ENCODE measurements around the gene IL13.
A peak's percentile ranks its signal among the peaks of the same experiment; 100 is the strongest.

Gene IL13

DNA sequence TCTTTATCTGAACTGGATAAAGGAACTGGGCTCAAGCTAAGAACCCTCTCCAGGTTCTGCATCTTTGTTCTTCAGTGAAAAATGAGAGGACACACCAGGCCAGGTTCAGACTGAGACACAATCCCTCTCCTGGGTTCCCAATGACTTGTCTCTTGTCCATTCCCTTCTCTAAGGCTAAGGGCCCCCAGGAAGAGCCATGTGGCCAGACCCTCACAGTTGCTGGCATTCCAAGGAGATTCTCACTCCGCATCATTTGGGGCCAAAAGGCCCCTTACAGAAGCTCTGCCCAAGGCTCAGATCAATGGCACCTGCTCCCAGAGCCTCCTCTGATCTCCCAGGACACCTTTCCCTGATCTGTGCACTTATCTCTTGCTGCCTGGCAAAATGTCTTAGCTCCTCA is 20.8 kb downstream of the IL13 start:
- no peak overlapping the region for H4K8ac ChIP-seq (ENCODE audit: low read depth, low read length)
- H3K9me3 ChIP-seq (ENCODE audit: insufficient read depth, low read depth, low read length), result no peaks in the 10 kb centered on the region
- no CpG with 5 or more reads among the region's 1 CpG for WGBS (ENCODE audit: extremely low coverage, insufficient coverage, insufficient read length)

DNA sequence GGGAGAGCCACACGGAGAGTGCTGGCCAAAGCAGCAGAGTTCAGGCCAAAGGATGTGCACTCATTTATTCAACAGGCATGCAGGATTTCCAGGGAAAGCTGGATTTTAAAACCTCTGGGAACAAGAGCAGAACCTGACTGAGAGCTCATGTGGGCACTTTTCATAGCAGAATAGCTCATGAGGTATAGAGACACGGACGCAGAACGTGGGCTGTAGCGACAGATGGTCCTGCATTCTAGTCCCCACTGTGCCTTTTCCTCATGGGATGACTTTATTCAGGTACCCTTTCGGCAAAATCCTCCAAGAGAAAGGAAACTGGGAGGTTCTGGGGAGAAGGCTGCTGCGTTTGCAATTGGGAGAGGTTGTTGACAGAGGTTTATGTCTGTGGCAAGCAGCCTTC is 21.2 kb downstream of the IL13 start:
- no peak for DNase-seq
- no peaks in the 10 kb centered on the region for H3K36me3 ChIP-seq (ENCODE audit: control insufficient read depth in 1 of 2, insufficient read depth in 2 of 2, low read length in 2 of 2)
- no peak overlapping the region for H2BK5ac ChIP-seq (ENCODE audit: low read depth, low read length, poor library complexity)
- H3K9me3 ChIP-seq (ENCODE audit: insufficient read depth, low read depth, low read length), result no peaks in the 10 kb centered on the region
- no peaks in the 10 kb centered on the region for H3K79me1 ChIP-seq (ENCODE audit: low read length)
- H3K9ac ChIP-seq (ENCODE audit: low read length), result no peak overlapping the region
- no peak overlapping the region for H3K18ac ChIP-seq (ENCODE audit: low read length)
- no peaks in the 10 kb centered on the region for H3K4me1 ChIP-seq (ENCODE audit: control insufficient read depth in 1 of 2, insufficient read depth in 2 of 2, low read length in 2 of 2)
- H4K12ac ChIP-seq (ENCODE audit: low read depth, low read length), result no peak overlapping the region
- H3K27me3 ChIP-seq (ENCODE audit: insufficient read depth, low read length), result no peaks in the 10 kb centered on the region
- H4K91ac ChIP-seq (ENCODE audit: low read depth, low read length), result no peak overlapping the region
- no peak overlapping the region for H2BK120ac ChIP-seq (ENCODE audit: insufficient read depth, low read length, poor library complexity)
- H3K79me2 ChIP-seq (ENCODE audit: control insufficient read depth, insufficient read depth, low read length, poor library complexity), result no peaks in the 10 kb centered on the region
- no peak overlapping the region for H2AFZ ChIP-seq (ENCODE audit: insufficient read depth, low read length, poor library complexity)
- H2AK5ac ChIP-seq (ENCODE audit: low read length), result no peak overlapping the region
- H2BK12ac ChIP-seq (ENCODE audit: low read length), result no peak overlapping the region
- no peak overlapping the region for H4K8ac ChIP-seq (ENCODE audit: low read depth, low read length)
- H3K4me3 ChIP-seq (ENCODE audit: low read depth, low read length), result no peak overlapping the region
- H3K4ac ChIP-seq (ENCODE audit: low read depth, low read length), result no peak overlapping the region
- no peak overlapping the region for H3K4me2 ChIP-seq (ENCODE audit: low read length)
- H3K27ac ChIP-seq (ENCODE audit: low read depth, low read length), result no peak overlapping the region
- no CpG with 5 or more reads among the region's 7 CpGs for WGBS (ENCODE audit: extremely low coverage, insufficient coverage, insufficient read length)
- H3K14ac ChIP-seq (ENCODE audit: low read length), result no peak overlapping the region
- H3K23ac ChIP-seq (ENCODE audit: low read length), result no peak overlapping the region

More for the DNA sequence above, 20.8 kb downstream of the IL13 start:
- Histone ChIP-seq H3K4me3 (ENCODE audit: low read depth, low read length) (no peak overlapping the region), H3K27ac (ENCODE audit: low read depth, low read length) (no peak overlapping the region), H2BK5ac (ENCODE audit: low read depth, low read length, poor library complexity) (no peak overlapping the region), H2AK5ac (ENCODE audit: low read length) (no peak overlapping the region), H3K9ac (ENCODE audit: low read length) (no peak overlapping the region), H3K4ac (ENCODE audit: low read depth, low read length) (no peak overlapping the region), H3K79me1 (ENCODE audit: low read length) (no peaks in the 10 kb centered on the region), H2BK12ac (ENCODE audit: low read length) (no peak overlapping the region), H3K14ac (ENCODE audit: low read length) (no peak overlapping the region), H3K18ac (ENCODE audit: low read length) (no peak overlapping the region), H2BK120ac (ENCODE audit: insufficient read depth, low read length, poor library complexity) (no peak overlapping the region), H4K91ac (ENCODE audit: low read depth, low read length) (no peak overlapping the region), H3K4me1 (ENCODE audit: control insufficient read depth in 1 of 2, insufficient read depth in 2 of 2, low read length in 2 of 2) (no peaks in the 10 kb centered on the region), H3K27me3 (ENCODE audit: insufficient read depth, low read length) (no peaks in the 10 kb centered on the region), H3K79me2 (ENCODE audit: control insufficient read depth, insufficient read depth, low read length, poor library complexity) (no peaks in the 10 kb centered on the region), H2AFZ (ENCODE audit: insufficient read depth, low read length, poor library complexity) (no peak overlapping the region), H4K12ac (ENCODE audit: low read depth, low read length) (no peak overlapping the region), H3K36me3 (ENCODE audit: control insufficient read depth in 1 of 2, insufficient read depth in 2 of 2, low read length in 2 of 2) (no peaks in the 10 kb centered on the region), H3K23ac (ENCODE audit: low read length) (no peak overlapping the region), H3K4me2 (ENCODE audit: low read length) (no peak overlapping the region)
- DNase-seq, result no peak

DNA sequence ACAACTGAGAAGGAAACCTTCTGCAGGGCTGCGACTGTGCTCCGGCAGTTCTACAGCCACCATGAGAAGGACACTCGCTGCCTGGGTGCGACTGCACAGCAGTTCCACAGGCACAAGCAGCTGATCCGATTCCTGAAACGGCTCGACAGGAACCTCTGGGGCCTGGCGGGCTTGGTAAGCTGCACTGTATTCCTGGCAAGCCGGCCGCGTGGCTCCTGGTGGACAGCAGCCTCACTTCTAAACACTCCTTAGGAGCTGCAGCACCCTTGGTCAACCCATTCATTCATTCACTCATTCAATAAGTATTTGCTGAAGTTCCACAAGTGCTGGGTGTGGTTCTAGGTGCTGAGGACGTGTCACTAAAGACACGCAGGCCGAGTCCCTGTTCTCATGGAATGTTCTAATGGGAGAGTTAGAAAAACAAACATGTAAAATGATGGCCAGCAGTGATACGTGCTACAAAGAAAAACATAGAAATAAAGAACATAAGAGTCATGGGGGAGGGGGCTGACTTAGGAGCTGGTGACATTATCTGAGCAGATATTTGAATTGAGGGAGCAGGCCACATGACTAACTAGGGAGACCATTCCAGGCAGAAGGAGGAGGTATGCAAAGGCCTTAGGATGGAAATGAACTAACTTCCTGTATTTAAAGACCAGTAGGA is 21.9 kb downstream of the IL13 start:
- no peaks in the 10 kb centered on the region for H3K4me1 ChIP-seq (ENCODE audit: control insufficient read depth in 1 of 2, insufficient read depth in 2 of 2, low read length in 2 of 2)
- H3K79me2 ChIP-seq (ENCODE audit: control insufficient read depth, insufficient read depth, low read length, poor library complexity), result no peaks in the 10 kb centered on the region
- no peak overlapping the region for H4K91ac ChIP-seq (ENCODE audit: low read depth, low read length)
- H3K27me3 ChIP-seq (ENCODE audit: insufficient read depth, low read length), result no peaks in the 10 kb centered on the region
- H3K79me1 ChIP-seq (ENCODE audit: low read length), result no peaks in the 10 kb centered on the region
- no peak overlapping the region for H2BK5ac ChIP-seq (ENCODE audit: low read depth, low read length, poor library complexity)
- no peak overlapping the region for H3K14ac ChIP-seq (ENCODE audit: low read length)
- no peak overlapping the region for H3K9ac ChIP-seq (ENCODE audit: low read length)
- H2AK5ac ChIP-seq (ENCODE audit: low read length), result no peak overlapping the region
- DNase-seq, result peak; percentile 18 to 60
- no peak overlapping the region for H3K4me2 ChIP-seq (ENCODE audit: low read length)
- H3K36me3 ChIP-seq (ENCODE audit: control insufficient read depth in 1 of 2, insufficient read depth in 2 of 2, low read length in 2 of 2), result no peaks in the 10 kb centered on the region
- no peak overlapping the region for H3K27ac ChIP-seq (ENCODE audit: low read depth, low read length)
- no peak overlapping the region for H3K23ac ChIP-seq (ENCODE audit: low read length)
- H2BK120ac ChIP-seq (ENCODE audit: insufficient read depth, low read length, poor library complexity), result no peak overlapping the region
- no peak overlapping the region for H2AFZ ChIP-seq (ENCODE audit: insufficient read depth, low read length, poor library complexity)
- no peak overlapping the region for H3K18ac ChIP-seq (ENCODE audit: low read length)
- H3K9me3 ChIP-seq (ENCODE audit: insufficient read depth, low read depth, low read length), result no peaks in the 10 kb centered on the region
- H3K4me3 ChIP-seq (ENCODE audit: low read depth, low read length), result no peak overlapping the region
- H3K4ac ChIP-seq (ENCODE audit: low read depth, low read length), result no peak overlapping the region
- no peak overlapping the region for H4K12ac ChIP-seq (ENCODE audit: low read depth, low read length)
- H2BK12ac ChIP-seq (ENCODE audit: low read length), result no peak overlapping the region
- no peak overlapping the region for H4K8ac ChIP-seq (ENCODE audit: low read depth, low read length)
- WGBS (ENCODE audit: extremely low coverage, insufficient coverage, insufficient read length), result no CpG with 5 or more reads among the region's 15 CpGs

DNA sequence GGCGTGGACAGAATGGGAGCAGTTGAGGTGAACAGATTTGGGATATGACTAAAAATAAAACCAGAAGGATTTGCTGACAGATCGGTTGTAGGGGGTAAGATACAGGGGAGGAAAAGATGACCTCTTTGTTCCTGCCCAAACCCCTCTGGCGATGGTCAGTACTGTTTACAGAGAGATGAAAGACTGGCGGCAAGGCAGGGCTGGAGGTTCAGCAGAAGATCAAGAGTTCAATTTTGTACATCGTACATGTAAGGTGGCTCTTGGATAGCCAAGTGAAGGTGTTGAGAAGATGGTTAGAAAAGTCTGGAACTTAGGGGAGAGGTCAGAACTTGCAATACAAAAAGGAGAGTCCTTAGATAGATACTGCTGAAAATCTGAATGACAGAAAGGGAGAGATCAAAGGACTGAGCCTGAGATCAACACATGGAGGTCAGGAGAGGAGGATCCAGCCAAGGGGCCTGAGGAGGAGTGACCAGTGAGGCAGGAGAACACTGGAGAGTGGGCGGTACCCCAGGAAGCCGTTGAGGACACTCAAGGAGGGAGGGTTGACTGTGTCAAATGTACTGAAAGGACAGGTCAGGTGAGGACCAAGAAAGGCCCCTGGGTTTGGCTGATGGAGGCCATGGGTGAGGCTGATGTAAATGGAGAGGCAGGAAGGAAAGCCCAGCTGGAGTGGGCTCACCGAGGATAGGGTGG is 23.0 kb downstream of the IL13 start:
- no peaks in the 10 kb centered on the region for H3K79me1 ChIP-seq (ENCODE audit: low read length)
- no peak overlapping the region for H3K4ac ChIP-seq (ENCODE audit: low read depth, low read length)
- H2AFZ ChIP-seq (ENCODE audit: insufficient read depth, low read length, poor library complexity), result no peak overlapping the region
- H3K14ac ChIP-seq (ENCODE audit: low read length), result no peak overlapping the region
- no peak overlapping the region for H4K8ac ChIP-seq (ENCODE audit: low read depth, low read length)
- H3K27ac ChIP-seq (ENCODE audit: low read depth, low read length), result no peak overlapping the region
- H3K27me3 ChIP-seq (ENCODE audit: insufficient read depth, low read length), result no peaks in the 10 kb centered on the region
- no peak overlapping the region for H2BK5ac ChIP-seq (ENCODE audit: low read depth, low read length, poor library complexity)
- no peak overlapping the region for H3K9ac ChIP-seq (ENCODE audit: low read length)
- no peak overlapping the region for H2BK120ac ChIP-seq (ENCODE audit: insufficient read depth, low read length, poor library complexity)
- no peaks in the 10 kb centered on the region for H3K79me2 ChIP-seq (ENCODE audit: control insufficient read depth, insufficient read depth, low read length, poor library complexity)
- no peak overlapping the region for H3K23ac ChIP-seq (ENCODE audit: low read length)
- no peak overlapping the region for H4K12ac ChIP-seq (ENCODE audit: low read depth, low read length)
- no peak overlapping the region for H2BK12ac ChIP-seq (ENCODE audit: low read length)
- no peak for DNase-seq
- H3K4me3 ChIP-seq (ENCODE audit: low read depth, low read length), result no peak overlapping the region
- H3K36me3 ChIP-seq (ENCODE audit: control insufficient read depth in 1 of 2, insufficient read depth in 2 of 2, low read length in 2 of 2), result no peaks in the 10 kb centered on the region
- no peaks in the 10 kb centered on the region for H3K4me1 ChIP-seq (ENCODE audit: control insufficient read depth in 1 of 2, insufficient read depth in 2 of 2, low read length in 2 of 2)
- H2AK5ac ChIP-seq (ENCODE audit: low read length), result no peak overlapping the region
- H4K91ac ChIP-seq (ENCODE audit: low read depth, low read length), result no peak overlapping the region
- H3K4me2 ChIP-seq (ENCODE audit: low read length), result no peak overlapping the region
- no CpG with 5 or more reads among the region's 8 CpGs for WGBS (ENCODE audit: extremely low coverage, insufficient coverage, insufficient read length)
- H3K18ac ChIP-seq (ENCODE audit: low read length), result no peak overlapping the region
- no peaks in the 10 kb centered on the region for H3K9me3 ChIP-seq (ENCODE audit: insufficient read depth, low read depth, low read length)
